ENCODE data around the gene DCD.

GRCh38 chr12:54596526-54596946 is 51.6 kb downstream of the DCD start:
- TF ChIP-seq POLR2A (IDR thresholded peaks at IDR 0.05; ENCODE audit: low read depth, low read length) (no peak), CTCF (IDR thresholded peaks at IDR 0.05; ENCODE audit: extremely low read depth in 1 of 2, insufficient read depth in 1 of 2, low read depth in 1 of 2, low read length in 2 of 2) (peak; percentile 86 to 89)

Data from endothelial cell of umbilical vein (primary cell).